ENCODE results near the gene GPC1.

- TF ChIP-seq POLR2AphosphoS5 (IDR thresholded peaks at IDR 0.05; ENCODE audit: low read depth, low read length) (no peak), POLR2A (IDR thresholded peaks at IDR 0.05; ENCODE audit: low read depth, low read length) (no peak)
Measured at GRCh38 chr2:240494194-240494793, 58.8 kb downstream of the GPC1 start.
